ENCODE results near the gene MBOAT2.

The MBOAT2 gene

GRCh38 chr2:8805278-8806210 lies 197.9 kb downstream of the MBOAT2 start:
- no peak for DNase-seq

GRCh38 chr2:8803658-8804379 lies 199.7 kb downstream of the MBOAT2 start:
- peak; percentile 25 for DNase-seq

- no peak for DNase-seq
Measured at GRCh38 chr2:8802741-8803140, 200.7 kb downstream of the MBOAT2 start.

Measured in stimulated activated CD4-positive, alpha-beta T cell treated with anti-CD3 and anti-CD28 coated beads, Interleukin-4, amount 100 ng/mL, for 1 hour (primary cell).